Trophoblast cell (in vitro differentiated cells and primary cell): ENCODE results near the gene CERK.
A peak's percentile ranks its signal among the peaks of the same experiment; 100 is the strongest.

Source experiments
- DNase-seq, 2 donors: peaks; one replicate each; pipeline ENCODE4 v3.0.0-alpha.2; 2016
- H2AFZ ChIP-seq: 2 replicates; pipeline ENCODE4 v1.6.1; 2013; ENCODE audit warnings: low read length, moderate library complexity, mild to moderate bottlenecking; ENCODE audit not compliant: insufficient read depth, poor library complexity
- H2AK5ac ChIP-seq: 2 replicates; pipeline ENCODE4 v1.6.1; 2013; ENCODE audit warnings: mild to moderate bottlenecking, low read length
- H2BK120ac ChIP-seq: 2 replicates; pipeline ENCODE4 v1.6.1; 2013; ENCODE audit warnings: low read length, mild to moderate bottlenecking, moderate library complexity; ENCODE audit not compliant: insufficient read depth, poor library complexity
- H2BK12ac ChIP-seq: 2 replicates; pipeline ENCODE4 v1.6.1; 2013; ENCODE audit warnings: mild to moderate bottlenecking, low read length, moderate library complexity
- H2BK5ac ChIP-seq: 2 replicates; pipeline ENCODE4 v1.6.1; 2013; ENCODE audit warnings: low read length, low read depth, moderate library complexity, mild to moderate bottlenecking; ENCODE audit not compliant: poor library complexity
- H3K14ac ChIP-seq: 2 replicates; pipeline ENCODE4 v1.6.1; 2013; ENCODE audit warnings: mild to moderate bottlenecking, low read length
- H3K18ac ChIP-seq: 2 replicates; pipeline ENCODE4 v1.6.1; 2013; ENCODE audit warnings: mild to moderate bottlenecking, low read length
- H3K23ac ChIP-seq: 2 replicates; pipeline ENCODE4 v1.6.1; 2013; ENCODE audit warnings: low read length
- H3K27ac ChIP-seq: 2 replicates; pipeline ENCODE4 v1.5.1; 2013; ENCODE audit warnings: low read depth, mild to moderate bottlenecking, inconsistent platforms, low read length, moderate library complexity
- H3K27me3 ChIP-seq: 2 replicates; pipeline ENCODE4 v1.6.1; 2013; ENCODE audit warnings: inconsistent platforms, mild to moderate bottlenecking, low read length, moderate library complexity; ENCODE audit not compliant: insufficient read depth
- H3K36me3 ChIP-seq, 2 experiments: 1 replicate in 1 of 2; 2 replicates in 1 of 2; pipeline ENCODE4 v1.6.1; 2013; ENCODE audit warnings: low read length in 2 of 2, mild to moderate bottlenecking in 2 of 2, moderate library complexity in 1 of 2; ENCODE audit not compliant: insufficient read depth in 2 of 2, control insufficient read depth in 1 of 2
- H3K4ac ChIP-seq: 2 replicates; pipeline ENCODE4 v1.6.1; 2013; ENCODE audit warnings: low read depth, mild to moderate bottlenecking, low read length, moderate library complexity
- H3K4me1 ChIP-seq, 2 experiments: 1 replicate in 1 of 2; 2 replicates in 1 of 2; pipeline ENCODE4 v1.6.1; 2013; ENCODE audit warnings: low read length in 2 of 2, mild to moderate bottlenecking in 2 of 2, moderate library complexity in 1 of 2; ENCODE audit not compliant: insufficient read depth in 2 of 2, control insufficient read depth in 1 of 2
- H3K4me2 ChIP-seq: 2 replicates; pipeline ENCODE4 v1.6.1; 2013; ENCODE audit warnings: inconsistent platforms, mild to moderate bottlenecking, low read length, moderate library complexity
- H3K4me3 ChIP-seq: 2 replicates; pipeline ENCODE4 v1.5.1; 2013; ENCODE audit warnings: mild to moderate bottlenecking, low read depth, low read length, inconsistent platforms
- H3K79me1 ChIP-seq: one replicate; pipeline ENCODE4 v1.6.1; 2013; ENCODE audit warnings: low read length
- H3K79me2 ChIP-seq: 2 replicates; pipeline ENCODE4 v1.6.1; 2013; ENCODE audit warnings: low read length, mild to moderate bottlenecking; ENCODE audit not compliant: control insufficient read depth, insufficient read depth, poor library complexity
- H3K9ac ChIP-seq: 2 replicates; pipeline ENCODE4 v1.6.1; 2013; ENCODE audit warnings: mild to moderate bottlenecking, low read length
- H3K9me3 ChIP-seq: 2 replicates; pipeline ENCODE4 v1.6.1; 2013; ENCODE audit warnings: low read depth, mild to moderate bottlenecking, control low read depth, inconsistent platforms, low read length; ENCODE audit not compliant: insufficient read depth
- H4K12ac ChIP-seq: 2 replicates; pipeline ENCODE4 v1.6.1; 2013; ENCODE audit warnings: low read depth, mild to moderate bottlenecking, low read length, moderate library complexity
- H4K8ac ChIP-seq: 2 replicates; pipeline ENCODE4 v1.6.1; 2013; ENCODE audit warnings: low read depth, mild to moderate bottlenecking, low read length, moderate library complexity
- H4K91ac ChIP-seq: one replicate; pipeline ENCODE4 v1.6.1; 2013; ENCODE audit warnings: low read depth, mild to moderate bottlenecking, low read length, moderate library complexity
- WGBS: extraction: QIAGEN DNeasy Blood & Tissue Kit; methylation state at CpG from one replicate; pipeline ENCODE4 v1.1.7; 2013; ENCODE audit warnings: missing lambda C conversion rate; ENCODE audit not compliant: insufficient read length, insufficient coverage; ENCODE audit errors: extremely low coverage; 5-methylcytosine and 5-hydroxymethylcytosine counted together

The CERK gene

GRCh38 chr22:46780453-46780852 lies 42.4 kb upstream of the CERK start:
- no CpG with 5 or more reads among the region's 9 CpGs for whole genome bisulfite sequencing
- Histone ChIP-seq H3K18ac (no peak overlapping the region), H3K14ac (no peak overlapping the region), H4K12ac (no peak overlapping the region), H3K4ac (peak overlapping the region; percentile 21), H2BK5ac (no peak overlapping the region), H3K27me3 (no peaks in the 10 kb centered on the region), H3K79me1 (no peaks in the 10 kb centered on the region), H3K27ac (no peak overlapping the region), H3K79me2 (peaks cover 6% of the 10 kb centered on the region), H2AFZ (no peak overlapping the region), H2BK12ac (no peak overlapping the region), H3K9ac (no peak overlapping the region), H3K36me3 (peaks cover 1 to 2% of the 10 kb centered on the region in 2 experiments), H4K91ac (no peak overlapping the region), H4K8ac (no peak overlapping the region), H3K23ac (no peak overlapping the region), H3K4me1 (peaks cover 2% of the 10 kb centered on the region in 2 experiments), H3K4me3 (no peak overlapping the region), H3K9me3 (no peaks in the 10 kb centered on the region), H2AK5ac (no peak overlapping the region), H2BK120ac (no peak overlapping the region), H3K4me2 (no peak overlapping the region)
- DNase-seq: no peak

- H3K4me2 ChIP-seq: no peak overlapping the region
- WGBS: no CpG with 5 or more reads among the region's 9 CpGs
- H4K91ac ChIP-seq: no peak overlapping the region
Measured at GRCh38 chr22:46779651-46780050, 41.6 kb upstream of the CERK start.

DNA sequence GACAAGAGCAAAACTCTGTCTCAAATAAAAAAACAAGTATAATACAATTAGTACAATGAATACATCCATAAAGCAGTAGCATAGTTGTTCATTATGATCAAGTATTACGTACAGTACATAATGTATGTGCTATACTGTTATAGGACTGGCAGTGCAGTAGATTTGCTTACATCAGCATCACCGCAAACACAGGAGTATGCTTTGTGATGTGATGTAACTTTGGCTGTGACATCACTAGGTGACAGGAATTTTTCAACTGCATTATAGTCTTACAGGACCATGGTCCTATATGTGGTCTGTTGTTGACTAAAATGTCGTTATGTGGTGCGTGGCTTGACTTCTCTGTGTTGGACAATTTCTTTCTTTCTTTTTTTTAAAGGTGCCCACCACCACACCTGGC lies 41.0 kb upstream of the CERK start:
- Histone ChIP-seq H3K27ac (no peak overlapping the region), H4K91ac (no peak overlapping the region), H3K27me3 (no peaks in the 10 kb centered on the region), H3K4me2 (no peak overlapping the region), H2AFZ (no peak overlapping the region), H2BK120ac (no peak overlapping the region), H3K4me1 (peaks cover 12 to 14% of the 10 kb centered on the region in 2 experiments), H3K9ac (no peak overlapping the region), H2BK5ac (no peak overlapping the region), H3K79me1 (peaks cover 6% of the 10 kb centered on the region), H3K4ac (no peak overlapping the region), H3K14ac (no peak overlapping the region), H2BK12ac (no peak overlapping the region), H3K36me3 (peaks cover 1 to 2% of the 10 kb centered on the region in 2 experiments), H3K23ac (no peak overlapping the region), H4K8ac (no peak overlapping the region), H3K4me3 (no peak overlapping the region), H4K12ac (no peak overlapping the region), H2AK5ac (no peak overlapping the region), H3K79me2 (peaks cover 11% of the 10 kb centered on the region), H3K9me3 (no peaks in the 10 kb centered on the region), H3K18ac (no peak overlapping the region)
- no peak for DNase-seq
- WGBS: no CpG with 5 or more reads among the region's 4 CpGs

More at GRCh38 chr22:46779651-46780050, 41.6 kb upstream of the CERK start:
- Histone ChIP-seq H3K27me3 (no peaks in the 10 kb centered on the region), H3K4ac (no peak overlapping the region), H2AK5ac (no peak overlapping the region), H2BK5ac (no peak overlapping the region), H3K23ac (no peak overlapping the region), H4K12ac (no peak overlapping the region), H3K4me3 (no peak overlapping the region), H3K9me3 (no peaks in the 10 kb centered on the region), H3K79me1 (peaks cover 2% of the 10 kb centered on the region), H3K27ac (no peak overlapping the region), H2BK120ac (no peak overlapping the region), H3K9ac (no peak overlapping the region), H3K4me1 (peaks cover 7 to 10% of the 10 kb centered on the region in 2 experiments), H2AFZ (no peak overlapping the region), H3K14ac (no peak overlapping the region), H3K36me3 (peaks cover 1 to 2% of the 10 kb centered on the region in 2 experiments), H3K79me2 (peaks cover 8% of the 10 kb centered on the region), H3K18ac (peak overlapping the region; percentile 3), H2BK12ac (no peak overlapping the region), H4K8ac (no peak overlapping the region)
- DNase-seq: no peak

DNA sequence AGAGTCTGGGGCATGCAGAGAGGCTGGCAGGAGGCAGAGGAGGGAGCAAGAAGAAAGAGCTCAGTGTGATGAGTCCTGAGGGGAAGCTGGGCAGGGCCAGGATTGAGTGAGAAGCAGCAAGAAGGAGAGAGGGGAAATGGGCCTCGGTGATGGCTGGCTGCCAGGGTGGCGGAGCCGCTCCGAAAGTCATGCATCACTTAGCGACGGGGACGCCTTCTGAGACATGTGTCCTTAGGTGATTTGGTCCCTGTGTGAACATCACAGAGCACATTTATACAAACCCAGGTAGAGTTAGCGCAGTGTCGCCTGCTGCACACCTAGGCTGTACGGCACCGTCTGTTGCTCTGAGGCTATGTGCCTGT lies 39.5 kb upstream of the CERK start:
- H4K91ac ChIP-seq: no peak overlapping the region
- peaks cover 1 to 2% of the 10 kb centered on the region in 2 experiments for H3K36me3 ChIP-seq
- no peak overlapping the region for H3K14ac ChIP-seq
- H3K27me3 ChIP-seq: no peaks in the 10 kb centered on the region
- no peak overlapping the region for H3K4me3 ChIP-seq
- DNase-seq: no peak
- no peak overlapping the region for H2AK5ac ChIP-seq
- no peak overlapping the region for H4K8ac ChIP-seq
- peaks cover 15 to 18% of the 10 kb centered on the region in 2 experiments for H3K4me1 ChIP-seq
- no peaks in the 10 kb centered on the region for H3K9me3 ChIP-seq
- no peak overlapping the region for H3K9ac ChIP-seq
- no peak overlapping the region for H2BK12ac ChIP-seq
- H3K4ac ChIP-seq: no peak overlapping the region
- no peak overlapping the region for H4K12ac ChIP-seq
- H3K27ac ChIP-seq: no peak overlapping the region
- H2BK120ac ChIP-seq: no peak overlapping the region
- H3K79me2 ChIP-seq: peaks cover 11% of the 10 kb centered on the region
- H3K4me2 ChIP-seq: no peak overlapping the region
- no peak overlapping the region for H3K23ac ChIP-seq
- peaks cover 6% of the 10 kb centered on the region for H3K79me1 ChIP-seq
- no peak overlapping the region for H3K18ac ChIP-seq
- WGBS: no CpG with 5 or more reads among the region's 11 CpGs
- no peak overlapping the region for H2BK5ac ChIP-seq
- no peak overlapping the region for H2AFZ ChIP-seq
